Astrocyte of the cerebellum (primary cell): ENCODE data around the gene ABCA13.

ENCODE experiments used
- DNase-seq: peaks from one replicate; pipeline ENCODE4 v3.0.0-alpha.2; 2011; ENCODE audit warnings: low read depth
- H3K4me3 ChIP-seq: 2 replicates; pipeline ENCODE4 v1.5.1; 2011; ENCODE audit warnings: mild to moderate bottlenecking, low read depth, low read length, moderate library complexity
- in situ Hi-C: cut with HindIII; loops from 2 replicates; pipeline ENCODE4 v1.10.0; 2017; ENCODE audit warnings: low sequenced_read_pairs
- TF ChIP-seq, protein P1 (sequence below): IDR thresholded peaks from 2 replicates; pipeline ENCODE4 v1.5.1; 2012; ENCODE audit warnings: low read length, low read depth, moderate library complexity, mild to moderate bottlenecking; ENCODE audit errors: missing control alignments

Gene ABCA13

DNA sequence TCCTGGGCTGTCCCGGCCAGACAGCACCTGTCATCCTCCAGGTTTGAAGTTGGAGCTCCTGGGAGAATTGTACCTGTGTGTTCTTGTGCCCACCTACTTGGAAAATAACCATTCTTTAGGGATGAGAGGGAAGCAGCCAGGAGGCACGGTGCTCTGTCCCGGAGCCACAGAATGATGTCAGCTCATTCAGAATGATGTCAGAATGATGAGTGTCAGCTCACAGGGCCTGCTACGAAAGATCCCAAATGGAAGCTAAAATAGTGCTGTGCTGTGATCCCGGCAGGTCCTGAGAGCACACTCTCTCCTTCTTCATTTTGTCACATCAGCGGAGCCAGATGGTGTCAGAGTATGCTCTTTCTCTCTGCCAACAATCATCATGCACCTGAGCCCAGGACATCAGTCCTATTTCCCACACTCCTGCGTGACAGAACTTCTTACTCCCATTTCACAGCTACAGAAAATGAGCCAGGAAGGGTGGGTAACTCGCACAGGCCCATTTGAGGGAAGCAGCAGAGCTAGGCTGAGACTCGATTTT, 8.3 kb downstream of the ABCA13 start:
- in situ Hi-C loops, result no loop called here
- TF ChIP-seq, protein P1, sequence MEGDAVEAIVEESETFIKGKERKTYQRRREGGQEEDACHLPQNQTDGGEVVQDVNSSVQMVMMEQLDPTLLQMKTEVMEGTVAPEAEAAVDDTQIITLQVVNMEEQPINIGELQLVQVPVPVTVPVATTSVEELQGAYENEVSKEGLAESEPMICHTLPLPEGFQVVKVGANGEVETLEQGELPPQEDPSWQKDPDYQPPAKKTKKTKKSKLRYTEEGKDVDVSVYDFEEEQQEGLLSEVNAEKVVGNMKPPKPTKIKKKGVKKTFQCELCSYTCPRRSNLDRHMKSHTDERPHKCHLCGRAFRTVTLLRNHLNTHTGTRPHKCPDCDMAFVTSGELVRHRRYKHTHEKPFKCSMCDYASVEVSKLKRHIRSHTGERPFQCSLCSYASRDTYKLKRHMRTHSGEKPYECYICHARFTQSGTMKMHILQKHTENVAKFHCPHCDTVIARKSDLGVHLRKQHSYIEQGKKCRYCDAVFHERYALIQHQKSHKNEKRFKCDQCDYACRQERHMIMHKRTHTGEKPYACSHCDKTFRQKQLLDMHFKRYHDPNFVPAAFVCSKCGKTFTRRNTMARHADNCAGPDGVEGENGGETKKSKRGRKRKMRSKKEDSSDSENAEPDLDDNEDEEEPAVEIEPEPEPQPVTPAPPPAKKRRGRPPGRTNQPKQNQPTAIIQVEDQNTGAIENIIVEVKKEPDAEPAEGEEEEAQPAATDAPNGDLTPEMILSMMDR, result no peak
- no peak for DNase-seq
- no peak overlapping the region for H3K4me3 ChIP-seq

DNA sequence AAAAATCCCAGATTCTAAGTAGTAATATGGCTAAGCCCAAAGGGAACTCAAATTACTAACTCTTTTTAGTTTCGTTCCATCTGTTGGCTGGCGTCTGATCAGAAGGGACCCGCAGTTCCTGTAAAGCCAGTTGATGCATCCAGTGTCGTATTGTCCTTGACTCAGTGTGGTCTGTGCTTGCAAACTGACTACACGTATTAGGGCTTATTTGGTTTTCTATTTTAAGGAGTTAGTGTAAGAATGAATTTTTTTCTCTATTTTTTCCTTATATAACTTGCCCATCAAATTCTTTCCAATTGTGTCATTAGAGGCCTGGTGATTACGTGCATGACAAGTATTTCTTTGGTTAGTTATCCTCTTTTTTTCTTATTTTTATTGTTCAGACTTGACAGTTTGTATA, 9.7 kb downstream of the ABCA13 start:
- no peak for DNase-seq
- in situ Hi-C loops, result no loop called here
- TF ChIP-seq, protein P1, result no peak
- H3K4me3 ChIP-seq, result no peak overlapping the region

DNA sequence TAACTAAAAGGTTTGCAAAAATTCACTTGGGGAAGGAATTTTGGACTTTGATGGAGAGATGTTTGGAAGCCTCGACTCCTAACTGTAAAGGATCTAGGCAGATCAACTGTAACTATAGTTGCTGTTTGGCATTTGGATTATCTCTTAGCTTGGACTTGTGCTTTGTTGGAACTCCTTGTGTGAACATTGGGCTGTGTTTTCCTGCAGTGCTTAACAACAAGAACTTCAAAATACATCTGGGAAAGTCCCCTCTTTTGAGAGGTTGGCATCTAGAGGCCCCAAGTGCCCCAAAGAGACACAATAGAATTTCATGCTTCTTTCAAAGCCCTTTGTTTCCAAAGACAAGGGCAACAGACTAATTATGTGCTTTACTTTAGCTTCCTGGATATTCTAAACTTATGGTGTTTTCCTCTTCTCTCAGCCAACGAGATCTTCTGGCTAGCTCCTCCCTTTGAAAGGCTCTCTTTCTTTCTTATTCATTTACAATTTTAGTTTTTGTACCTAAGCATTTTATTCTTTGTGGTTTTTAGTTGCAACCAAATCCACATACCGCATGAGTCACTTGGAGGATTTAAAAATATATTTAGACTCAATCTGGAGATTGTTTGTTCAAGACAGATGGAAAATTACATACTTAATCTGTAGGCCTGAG, 11.6 kb downstream of the ABCA13 start:
- no peak overlapping the region for H3K4me3 ChIP-seq
- TF ChIP-seq, protein P1, result no peak
- DNase-seq, result peak; percentile 53
- in situ Hi-C loops, result no loop called here

DNA sequence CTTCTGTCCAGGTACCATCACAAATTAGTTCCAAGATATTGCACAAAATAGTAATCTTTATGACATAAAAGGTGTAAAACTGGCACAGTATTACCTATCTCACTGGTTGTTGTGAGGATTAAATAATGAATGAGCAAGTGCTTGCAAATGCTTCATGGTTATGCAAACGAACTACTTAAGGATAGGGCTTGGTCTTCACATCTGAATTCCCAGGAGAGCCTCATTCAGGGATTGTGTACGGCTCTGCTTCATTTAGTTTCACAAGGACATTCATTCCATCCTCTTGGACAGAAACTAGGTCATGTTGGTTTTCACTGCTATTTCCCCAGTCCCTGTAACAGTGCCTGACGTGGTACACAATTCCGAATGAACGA, 12.1 kb downstream of the ABCA13 start:
- no peak for DNase-seq
- in situ Hi-C loops, result no loop called here
- no peak overlapping the region for H3K4me3 ChIP-seq
- TF ChIP-seq, protein P1, result no peak

DNA sequence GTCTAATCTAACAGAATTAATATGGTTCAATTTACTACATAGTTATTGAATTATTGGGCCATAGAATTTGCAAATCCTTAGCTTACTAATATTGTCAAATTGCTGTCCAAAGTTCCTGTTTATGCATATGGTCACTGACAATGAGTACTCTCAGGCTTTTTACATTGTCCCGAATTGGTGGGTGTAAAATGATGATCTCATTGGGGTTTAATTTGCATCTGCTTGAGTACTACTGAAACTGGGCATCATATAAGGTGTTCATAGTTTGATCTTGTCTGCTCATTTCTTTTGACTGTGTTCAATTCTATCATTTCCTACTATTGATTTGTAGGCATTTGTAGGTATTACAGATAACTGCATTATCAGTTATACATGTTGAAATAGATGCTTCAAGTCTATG, 12.7 kb downstream of the ABCA13 start:
- TF ChIP-seq, protein P1, result no peak
- no peak overlapping the region for H3K4me3 ChIP-seq
- no peak for DNase-seq
- in situ Hi-C loops, result no loop called here

DNA sequence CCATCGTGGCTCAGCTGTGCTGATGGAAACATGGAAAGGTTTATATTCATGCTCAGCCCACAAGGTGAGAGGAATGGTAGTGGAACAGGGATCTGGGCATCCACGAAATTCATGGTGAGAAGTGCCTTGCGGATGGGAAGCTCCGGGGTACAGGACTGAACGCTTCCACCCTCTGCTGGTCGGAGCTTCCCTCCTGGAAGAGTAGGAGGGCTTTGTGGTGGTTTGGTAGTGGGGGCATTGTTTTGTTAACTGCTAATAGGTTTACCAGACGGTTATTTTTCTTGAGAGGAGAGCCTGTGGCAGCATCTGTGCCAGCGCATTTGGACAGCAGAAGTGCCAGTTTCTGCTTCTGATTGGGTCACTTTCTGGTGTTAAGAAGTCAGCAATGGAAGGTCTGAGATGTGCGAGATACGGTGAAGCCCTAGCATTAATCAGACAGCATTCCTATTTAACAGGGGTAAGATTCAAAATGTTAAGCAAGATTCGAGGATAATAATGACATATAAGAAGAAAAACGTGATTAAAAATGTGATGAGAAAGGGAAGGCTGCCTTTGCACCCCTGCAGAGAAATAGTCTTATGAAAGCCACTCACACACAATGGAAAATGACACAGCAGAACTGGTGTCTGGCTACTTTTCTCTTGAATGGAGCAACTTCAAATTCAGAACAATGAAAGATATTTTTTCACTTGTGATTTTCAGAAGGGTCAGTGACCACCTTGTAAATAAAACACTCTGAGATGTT, 17.7 kb downstream of the ABCA13 start:
- TF ChIP-seq, protein P1, result peak; percentile 9
- peak; percentile 63 for DNase-seq
- in situ Hi-C loops, result no loop called here
- H3K4me3 ChIP-seq, result no peak overlapping the region
